ENCODE results near the gene TFIP11.
"Not testable (repeated sequence)": the region's sequence is repeated elsewhere in the genome, so short reads cannot be mapped to it uniquely, and the experiment has no call there.

The TFIP11 gene

DNA sequence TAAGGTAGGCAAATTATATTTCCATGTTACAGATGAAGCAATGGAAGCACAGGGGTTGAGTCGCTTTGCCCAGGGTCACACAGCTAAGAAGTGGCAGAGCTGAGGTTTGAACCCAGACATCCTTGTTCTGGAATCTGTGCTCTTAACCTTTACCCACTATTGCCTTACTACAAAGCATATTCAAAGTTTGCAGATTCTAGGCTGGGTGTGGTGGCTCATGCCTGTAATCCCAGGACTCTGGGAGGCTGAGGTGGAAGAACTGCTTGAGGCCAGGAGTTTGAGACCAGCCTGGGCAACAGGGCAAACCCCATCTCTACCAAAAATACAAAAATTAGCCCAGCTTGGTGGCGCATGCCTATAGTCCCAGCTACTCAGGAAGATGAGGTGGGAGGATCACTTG is 27.8 kb upstream of the TFIP11 start:
- DNase-seq: no peak

DNA sequence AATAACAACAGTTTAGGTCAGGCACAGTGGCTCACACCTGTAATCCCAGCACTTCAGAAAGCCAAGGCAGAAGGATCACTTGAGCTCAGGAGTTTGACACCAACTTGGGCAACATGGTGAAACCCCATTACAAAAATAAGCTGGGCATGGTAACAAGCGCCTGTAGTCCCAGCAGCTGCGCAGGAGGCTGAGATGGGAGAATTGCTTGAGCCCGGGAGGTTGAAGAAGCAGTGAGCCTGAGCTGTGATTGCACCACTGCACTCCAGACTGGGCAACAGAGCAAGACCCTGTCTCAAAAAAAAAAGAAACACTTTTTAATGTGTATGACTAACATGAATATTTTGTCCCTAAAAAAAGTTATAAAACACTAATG is 24.5 kb upstream of the TFIP11 start:
- no peak for DNase-seq

DNA sequence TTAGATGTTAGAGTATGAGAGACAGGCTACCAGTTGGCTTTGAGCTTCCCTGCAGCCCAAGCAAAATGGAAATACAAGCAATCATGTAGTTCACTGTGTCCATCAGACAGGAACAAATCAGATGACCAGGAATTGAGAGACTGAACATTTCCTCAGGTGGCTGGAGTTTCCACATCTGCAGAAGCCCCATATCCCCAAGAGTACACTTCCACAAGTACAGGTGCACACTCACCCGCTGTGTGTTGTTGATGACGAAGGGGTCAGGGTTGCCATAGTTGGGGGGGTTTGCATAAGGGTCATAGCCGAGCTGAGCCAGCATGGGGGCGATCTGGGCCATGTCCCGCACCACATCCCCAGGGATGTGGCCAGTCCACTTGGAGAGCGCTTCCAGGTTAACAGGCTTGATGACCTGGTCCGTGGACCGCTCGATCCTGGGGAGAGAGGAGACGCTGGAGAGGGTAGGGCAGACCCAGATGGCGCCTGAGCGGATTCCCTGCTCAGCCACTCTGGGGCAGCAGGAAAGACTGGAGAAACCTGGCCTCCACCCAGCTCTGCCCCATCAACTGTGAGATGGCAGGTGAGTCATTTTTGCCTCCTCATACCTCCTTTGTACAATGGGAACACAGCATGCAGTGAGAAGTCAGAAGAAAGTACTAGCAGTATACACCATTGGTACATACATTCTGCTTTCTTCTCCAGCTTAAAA is 23.9 kb upstream of the TFIP11 start:
- no peak for DNase-seq

DNA sequence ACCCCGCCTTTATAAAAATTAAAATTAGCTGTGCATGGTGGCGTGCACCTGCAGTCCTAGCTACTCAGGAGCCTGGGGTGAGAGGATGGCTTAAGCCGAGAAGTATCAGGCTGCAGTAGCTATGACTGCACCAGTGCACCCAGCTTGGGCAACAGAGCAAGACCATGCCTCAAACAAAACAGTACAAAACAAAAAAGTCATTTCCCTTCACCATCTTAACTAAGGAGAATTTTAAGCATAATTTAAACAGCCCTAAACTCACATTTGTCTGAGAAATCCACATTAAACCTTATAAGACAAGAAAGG is 23.3 kb upstream of the TFIP11 start:
- DNase-seq: no peak

DNA sequence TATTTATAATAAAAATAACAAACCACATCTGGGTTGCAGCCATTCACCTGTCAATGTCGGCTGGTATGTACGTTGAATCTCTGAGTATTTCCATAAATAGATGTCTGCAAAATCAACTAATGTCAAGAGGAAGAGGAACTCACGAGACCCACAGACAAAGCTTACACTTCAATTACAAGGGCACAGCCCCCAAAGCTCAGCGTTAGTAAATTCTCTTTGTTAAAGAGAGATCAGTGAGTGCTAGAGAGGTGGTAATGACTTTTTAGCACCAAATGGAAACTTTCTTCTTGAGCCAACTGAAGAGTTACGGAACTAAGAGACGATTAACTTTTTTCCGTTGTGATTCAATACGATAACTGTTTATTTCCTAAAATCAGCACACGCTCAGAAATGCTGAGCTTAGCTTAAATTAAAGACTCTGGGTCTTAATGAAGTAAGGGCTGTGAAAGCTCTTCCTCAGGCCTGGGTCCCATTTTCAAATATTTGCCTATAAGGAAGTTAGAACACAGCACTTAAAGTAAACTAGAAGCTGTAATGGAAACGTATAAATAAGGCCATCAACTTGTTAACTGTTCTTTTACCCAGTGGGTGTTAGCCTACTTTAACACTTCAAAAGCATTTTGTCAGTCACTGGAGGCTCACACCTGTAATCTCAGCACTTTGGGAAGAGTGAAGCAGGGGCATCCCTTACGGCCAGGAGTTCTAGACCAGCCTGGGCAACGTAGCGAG is 22.8 kb upstream of the TFIP11 start:
- no peak for DNase-seq

DNA sequence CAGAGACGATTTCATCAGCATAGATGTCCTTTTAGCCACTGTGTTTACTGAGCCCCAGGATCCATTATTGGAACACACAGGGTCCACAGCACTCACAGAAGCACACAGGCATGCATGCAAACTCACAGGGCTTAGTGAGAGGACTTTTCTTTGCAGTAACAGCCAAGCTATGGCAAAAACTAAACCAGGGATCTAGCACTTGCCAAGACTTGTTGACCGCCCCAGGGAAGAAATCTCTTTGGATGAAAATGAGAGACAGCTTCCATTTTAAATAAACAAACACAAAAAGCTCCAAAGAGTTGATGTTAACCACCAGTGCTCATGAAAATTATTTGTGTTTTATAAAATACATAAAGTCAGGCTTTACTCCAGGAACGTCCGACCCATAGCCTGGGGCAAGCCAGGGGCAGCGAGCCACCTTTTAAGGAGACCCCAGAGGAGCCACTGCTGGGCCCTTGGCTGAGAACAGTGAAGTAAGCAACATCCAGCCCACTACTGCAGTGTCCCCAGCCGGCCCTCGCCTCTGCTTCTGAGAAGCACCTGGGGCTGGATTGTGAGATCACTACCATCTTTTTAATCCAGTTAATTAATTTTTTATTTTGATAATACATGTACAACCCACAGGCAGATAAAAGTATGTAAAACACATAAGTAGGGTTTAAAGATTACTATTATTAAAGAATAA is 22.0 kb upstream of the TFIP11 start:
- DNase-seq: no peak

DNA sequence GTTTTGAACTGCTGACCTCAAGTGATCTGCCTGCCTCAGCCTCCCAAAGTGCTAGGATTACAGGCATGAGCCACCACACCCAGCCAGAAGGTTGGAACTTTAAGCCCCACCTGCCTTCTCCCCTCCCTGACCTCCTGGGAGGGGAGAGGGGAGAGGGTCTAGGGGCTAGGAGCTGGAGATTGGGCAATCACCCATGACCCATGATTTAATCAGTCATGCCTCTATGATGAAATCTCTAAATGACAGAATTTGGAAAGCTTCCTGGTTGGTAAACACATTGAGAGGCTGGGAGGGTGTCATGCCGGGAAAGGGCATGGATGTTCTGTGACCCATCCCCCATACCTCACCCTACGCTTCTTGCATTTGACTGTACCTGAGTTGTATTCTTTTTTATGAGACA is 17.1 kb upstream of the TFIP11 start:
- no peak for DNase-seq

DNA sequence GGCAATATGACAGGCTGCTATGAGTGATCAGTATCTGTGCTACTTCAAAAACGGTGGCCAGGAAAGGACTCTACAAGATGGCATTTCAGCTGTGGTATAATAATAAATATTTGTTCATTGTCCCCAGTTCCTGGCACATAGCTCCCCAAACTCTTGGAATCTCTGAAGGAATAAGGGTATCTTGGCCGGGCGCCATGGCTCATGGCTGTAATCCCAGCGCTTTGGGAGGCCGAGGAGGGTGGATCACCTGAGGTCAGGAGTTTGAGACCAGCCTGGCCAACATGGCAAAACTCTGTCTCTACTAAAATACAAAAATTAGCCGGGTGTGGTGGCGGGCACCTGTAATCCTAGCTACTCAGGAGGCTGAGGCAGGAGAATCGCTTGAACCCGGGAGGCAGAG is 16.2 kb upstream of the TFIP11 start:
- not testable (repeated sequence) for DNase-seq

DNA sequence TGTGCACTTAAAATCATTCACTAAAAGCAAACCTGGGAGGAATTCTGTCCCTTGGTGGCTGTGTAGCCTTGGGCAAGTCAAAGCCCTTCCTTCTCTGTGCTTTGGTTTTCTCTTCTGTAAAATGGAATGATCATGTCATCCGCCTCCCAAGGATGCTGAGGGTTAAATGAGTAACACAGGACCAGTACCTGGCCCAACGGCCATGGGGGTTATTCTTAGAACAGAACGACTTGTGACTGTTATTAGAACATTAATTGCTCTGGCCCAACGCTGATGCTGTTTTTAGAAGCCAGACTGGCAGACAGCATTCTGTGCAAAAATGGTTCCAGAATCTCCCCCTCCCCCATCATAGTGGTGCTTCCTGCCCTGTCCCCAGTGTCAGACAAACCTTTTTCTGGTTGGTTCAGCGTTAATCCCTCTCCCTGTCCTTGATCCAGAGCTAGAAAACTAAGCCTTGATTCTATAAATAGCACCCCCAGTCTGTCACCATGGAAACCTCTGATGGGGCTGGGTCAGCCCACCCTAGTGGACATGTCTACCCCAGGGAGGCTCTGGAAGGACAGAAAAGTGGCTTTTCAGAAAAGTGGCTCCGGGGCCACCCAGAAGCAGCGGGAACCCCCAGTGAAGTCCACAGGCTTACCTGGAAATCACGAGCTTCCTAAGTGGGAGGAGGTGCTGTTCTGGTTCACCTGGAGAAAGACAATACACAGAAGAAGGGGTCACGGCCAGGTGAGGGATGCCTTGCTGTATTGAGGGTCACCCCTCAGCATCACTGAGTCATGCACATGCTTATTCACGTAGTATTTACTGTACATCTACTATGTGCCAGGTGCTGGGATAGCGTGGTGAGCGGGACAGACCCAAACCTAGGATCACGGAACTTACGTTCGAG is 15.5 kb upstream of the TFIP11 start:
- DNase-seq: no peak

DNA sequence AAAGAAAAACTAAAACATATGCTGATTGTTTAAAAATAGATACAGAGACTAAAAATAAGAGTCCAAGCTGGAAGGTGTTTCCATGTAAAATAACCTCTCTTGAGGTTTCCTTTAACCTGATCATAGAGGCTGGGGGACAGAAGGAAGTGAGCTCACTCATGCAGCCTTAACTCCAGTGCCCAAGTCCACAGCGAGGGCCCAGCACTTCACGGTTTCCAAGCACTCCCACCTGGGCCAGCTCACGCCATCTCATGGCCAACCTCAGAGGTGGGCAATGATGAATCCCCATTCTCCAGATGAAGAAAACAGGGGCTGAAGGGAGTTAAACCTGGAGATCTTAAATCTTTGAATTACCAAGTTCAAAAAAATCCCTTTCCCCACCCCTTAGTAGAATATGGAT is 14.9 kb upstream of the TFIP11 start:
- DNase-seq: no peak

DNA sequence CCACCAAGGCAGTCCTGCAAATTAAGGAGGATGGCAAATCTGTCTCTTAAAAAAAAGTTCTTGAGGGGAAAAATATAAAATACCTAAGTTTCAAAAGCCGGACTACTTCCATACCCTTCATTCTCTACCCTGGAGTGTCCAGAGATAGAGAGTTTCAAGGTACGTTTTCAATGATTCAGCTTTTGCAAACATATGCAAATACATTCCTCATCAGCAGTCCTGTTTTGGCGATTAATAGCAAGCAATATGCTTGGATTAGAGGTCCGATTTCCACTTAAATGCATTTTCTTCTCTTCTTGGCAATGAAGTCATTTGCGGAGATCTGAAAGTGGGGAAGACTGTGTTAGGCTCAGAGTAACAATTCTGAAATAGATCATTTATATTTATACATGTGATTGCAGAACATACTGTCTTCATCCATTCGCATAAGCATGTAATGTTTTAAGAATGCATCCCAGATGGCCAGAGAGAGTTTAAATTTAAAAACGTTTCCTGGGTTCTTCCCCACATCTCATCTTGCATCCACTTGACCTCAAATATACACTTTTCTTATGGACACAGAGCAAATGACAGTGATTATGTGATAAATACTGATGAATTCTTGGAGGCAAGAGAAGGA is 13.8 kb upstream of the TFIP11 start:
- no peak for DNase-seq

DNA sequence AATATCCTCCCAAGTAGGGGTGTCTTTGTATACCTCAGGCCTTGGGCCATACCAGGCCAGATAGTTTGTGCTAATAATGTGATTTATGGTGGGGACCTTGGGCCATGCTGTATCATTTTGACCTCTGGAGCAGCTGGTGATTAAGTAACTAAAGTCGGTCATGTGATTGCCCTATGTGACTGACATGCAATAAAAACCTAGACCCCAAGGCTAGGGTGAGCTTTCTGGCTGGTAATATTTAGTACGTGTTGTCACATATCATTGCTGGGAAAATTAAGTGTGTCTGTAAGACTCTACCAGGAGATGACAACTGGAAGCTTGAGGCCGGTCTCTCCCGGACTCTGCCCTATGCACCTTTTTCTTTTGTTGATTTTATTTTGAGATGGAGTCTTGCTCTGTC is 12.6 kb upstream of the TFIP11 start:
- no peak for DNase-seq

DNA sequence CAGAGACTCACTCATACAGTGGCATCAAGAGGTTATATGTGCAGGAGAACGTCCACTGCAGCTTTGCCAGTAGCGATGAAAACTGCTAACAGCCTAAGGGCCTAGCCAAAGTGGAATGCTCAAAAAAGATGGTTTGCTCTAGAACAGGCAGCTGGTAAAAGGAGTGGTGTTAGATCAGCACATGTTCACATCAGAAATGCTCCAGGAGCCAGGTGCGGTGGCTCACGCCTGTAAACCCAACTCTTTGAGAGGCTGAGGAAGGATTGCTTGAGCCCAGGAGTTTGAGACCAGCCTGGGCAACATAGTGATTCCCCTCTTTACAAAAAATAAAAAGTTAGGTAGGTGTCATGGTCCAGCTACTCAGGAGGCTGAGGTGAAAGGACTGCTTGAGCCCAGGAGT is 10.3 kb upstream of the TFIP11 start:
- DNase-seq: no peak

DNA sequence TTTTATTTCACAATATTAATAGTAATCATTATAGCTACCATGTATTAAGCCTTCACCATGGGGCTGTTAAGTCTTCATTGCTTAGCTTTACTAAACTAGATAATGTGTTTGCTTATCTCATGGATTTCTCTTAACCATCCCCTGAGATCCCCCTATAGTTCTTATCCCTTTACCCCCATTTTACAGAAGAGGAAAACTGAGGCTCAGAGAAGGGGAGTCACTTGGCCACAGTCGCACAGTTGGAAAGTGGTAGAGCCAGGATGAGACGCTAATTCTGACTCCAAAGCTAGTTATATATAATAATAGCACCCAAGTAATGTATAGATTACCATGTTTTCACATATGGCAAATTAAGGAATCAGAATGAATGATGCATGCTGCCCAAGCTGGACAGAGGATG is 9.7 kb upstream of the TFIP11 start:
- DNase-seq: no peak

DNA sequence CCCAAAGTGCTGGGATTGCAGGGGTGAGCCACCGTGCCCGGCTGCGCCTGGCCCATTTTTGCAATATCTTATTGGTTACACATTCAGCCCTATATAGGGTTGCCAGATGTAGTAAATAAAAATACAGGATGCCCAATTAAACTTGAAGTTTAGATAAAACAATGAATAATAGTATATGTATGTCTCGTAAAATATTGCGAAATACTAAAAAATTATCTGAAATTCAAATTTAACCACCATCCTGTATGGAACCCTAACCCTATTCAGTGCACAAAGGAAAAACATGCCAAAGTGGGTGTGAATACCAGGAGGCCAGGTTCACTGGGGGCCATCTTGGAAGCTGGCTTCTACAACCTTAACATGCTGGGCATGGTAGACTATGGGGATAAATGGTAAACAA is 5.2 kb upstream of the TFIP11 start:
- no peak for DNase-seq

DNA sequence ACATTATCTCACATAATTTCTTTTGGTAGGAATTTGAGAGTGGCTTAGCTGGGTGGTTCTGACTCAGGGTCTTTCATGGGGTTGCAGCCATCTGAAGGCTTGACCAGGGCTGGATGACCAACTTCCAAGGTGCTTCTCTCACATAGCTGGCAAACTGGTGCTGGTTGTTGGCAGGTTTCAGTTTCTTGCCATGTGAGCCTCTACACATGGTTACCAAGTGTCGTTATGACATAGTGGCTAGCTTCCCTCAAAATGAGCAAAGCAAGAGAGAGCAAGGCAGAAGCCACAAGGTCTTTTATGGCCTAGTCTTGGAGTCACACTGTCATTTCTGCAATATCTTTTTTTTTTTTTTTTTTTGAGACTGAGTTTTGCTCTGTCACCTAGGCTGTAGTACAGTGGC is 4.2 kb upstream of the TFIP11 start:
- no peak for DNase-seq

DNA sequence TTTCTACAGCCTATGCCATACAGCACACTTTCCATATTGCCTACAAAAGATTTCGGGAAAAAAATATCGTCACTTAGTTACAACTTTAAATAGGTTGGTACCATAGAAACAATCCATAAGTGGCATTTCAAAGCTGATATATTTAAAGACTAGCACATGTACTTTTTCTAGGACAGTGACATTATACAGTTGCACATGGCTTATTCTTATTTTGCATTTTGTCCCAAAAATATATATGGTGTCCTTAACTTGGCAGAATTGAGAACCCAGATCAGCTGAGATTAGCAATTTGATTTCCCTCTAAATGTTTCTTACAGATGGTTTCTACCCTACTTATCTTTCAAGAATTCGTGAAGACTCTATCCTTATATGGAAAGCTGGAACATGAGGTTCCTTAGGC is 3.7 kb upstream of the TFIP11 start:
- DNase-seq: no peak

DNA sequence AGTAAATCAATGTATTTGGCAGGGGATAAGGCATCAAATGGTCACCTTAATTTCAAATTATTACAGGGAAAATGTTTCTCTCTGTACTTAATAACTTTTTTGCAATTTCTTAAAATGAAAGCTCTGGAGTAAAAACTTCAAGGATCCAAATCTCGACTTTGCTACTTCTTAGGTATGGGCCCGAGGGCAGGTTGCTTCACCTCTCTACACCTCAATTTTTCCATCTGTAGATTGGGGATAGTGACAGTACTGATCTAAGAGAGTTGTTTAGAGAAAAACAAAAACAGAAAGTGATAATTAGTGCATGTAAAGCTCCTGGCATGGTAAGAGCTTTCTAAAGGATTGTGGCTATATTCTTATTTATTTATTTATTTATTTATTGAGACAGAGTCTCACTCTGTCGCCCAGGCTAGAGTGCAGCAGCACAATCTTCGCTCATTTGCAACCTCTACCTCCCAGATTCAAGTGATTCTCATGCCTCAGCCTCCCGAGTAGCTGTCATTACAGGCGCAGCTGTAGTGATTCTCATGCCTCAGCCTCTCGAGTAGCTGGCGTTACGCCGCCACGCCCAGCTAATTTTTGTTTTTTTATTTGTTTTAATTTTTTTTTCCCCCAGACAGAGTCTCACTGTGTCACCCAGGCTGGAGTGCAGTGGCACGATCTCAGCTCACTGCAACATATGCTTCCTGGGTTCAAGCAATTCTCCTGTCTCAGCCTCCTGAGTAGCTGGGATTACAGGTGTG is 2.3 kb upstream of the TFIP11 start:
- DNase-seq: no peak

DNA sequence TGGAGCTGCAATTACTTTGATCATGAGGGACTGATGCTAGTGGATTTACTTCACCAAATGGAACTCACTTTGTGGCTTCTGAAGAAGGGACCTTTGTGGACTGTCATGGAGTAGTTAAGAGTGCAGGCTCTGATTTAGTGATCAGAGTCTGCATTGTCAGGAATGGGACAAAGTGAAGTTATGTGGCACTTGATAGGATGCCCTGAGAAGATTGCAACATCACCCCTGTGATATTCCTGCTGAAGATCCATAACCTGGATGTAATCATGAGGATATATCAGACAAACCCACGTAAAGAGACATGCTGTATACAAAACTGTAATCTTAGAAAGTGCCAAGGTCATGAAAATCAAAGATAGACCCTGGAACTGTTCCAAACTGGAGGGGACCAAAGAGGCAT is 1.6 kb upstream of the TFIP11 start:
- no peak for DNase-seq

DNA sequence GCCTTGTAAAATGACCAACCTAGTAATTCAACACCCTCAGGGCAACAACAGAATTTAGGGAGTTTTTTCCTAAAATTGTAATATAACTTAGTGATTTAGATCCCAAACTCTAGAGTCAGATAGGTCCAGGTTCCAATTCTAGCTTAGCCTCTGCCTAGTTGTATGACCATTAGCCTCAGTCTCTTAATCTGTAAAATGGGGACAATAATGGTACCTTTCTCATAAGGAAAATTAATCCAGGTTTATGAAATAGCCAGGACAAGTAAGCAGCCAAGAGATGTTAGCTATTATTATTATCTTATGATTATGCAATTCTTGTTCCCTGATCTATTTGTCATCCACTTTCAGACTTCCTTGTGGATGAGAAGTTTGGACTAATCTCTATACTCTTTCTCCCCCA is 4.1 kb downstream of the TFIP11 start:
- no peak for DNase-seq

DNA sequence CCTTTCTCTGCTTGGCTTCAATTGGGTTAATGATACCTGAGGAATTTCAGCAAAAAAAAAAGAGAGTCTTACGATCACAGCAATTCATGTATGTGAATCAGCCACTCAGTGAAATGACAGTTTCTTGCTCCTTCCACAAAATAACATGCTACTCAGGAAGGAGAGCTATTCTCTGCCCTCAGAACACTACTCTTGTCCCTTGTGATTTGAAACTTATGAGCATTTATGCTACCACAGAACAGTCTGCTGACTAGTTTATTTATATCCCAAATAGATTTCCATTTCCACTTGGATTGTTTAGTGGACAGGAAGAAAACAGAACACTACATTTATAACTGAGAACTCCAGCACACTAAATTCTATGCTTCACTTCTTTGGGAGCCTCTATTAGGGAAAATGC is 8.5 kb downstream of the TFIP11 start:
- no peak for DNase-seq
